GM15510 (cell line): ENCODE results near the gene AMIGO1.

Experiments used
- POLR2A ChIP-seq: IDR thresholded peaks from 3 replicates; pipeline ENCODE4 v1.6.1; 2011; ENCODE audit warnings: borderline replicate concordance; ENCODE audit not compliant: insufficient read length; ENCODE audit errors: extremely low read depth

AMIGO1 gene

DNA sequence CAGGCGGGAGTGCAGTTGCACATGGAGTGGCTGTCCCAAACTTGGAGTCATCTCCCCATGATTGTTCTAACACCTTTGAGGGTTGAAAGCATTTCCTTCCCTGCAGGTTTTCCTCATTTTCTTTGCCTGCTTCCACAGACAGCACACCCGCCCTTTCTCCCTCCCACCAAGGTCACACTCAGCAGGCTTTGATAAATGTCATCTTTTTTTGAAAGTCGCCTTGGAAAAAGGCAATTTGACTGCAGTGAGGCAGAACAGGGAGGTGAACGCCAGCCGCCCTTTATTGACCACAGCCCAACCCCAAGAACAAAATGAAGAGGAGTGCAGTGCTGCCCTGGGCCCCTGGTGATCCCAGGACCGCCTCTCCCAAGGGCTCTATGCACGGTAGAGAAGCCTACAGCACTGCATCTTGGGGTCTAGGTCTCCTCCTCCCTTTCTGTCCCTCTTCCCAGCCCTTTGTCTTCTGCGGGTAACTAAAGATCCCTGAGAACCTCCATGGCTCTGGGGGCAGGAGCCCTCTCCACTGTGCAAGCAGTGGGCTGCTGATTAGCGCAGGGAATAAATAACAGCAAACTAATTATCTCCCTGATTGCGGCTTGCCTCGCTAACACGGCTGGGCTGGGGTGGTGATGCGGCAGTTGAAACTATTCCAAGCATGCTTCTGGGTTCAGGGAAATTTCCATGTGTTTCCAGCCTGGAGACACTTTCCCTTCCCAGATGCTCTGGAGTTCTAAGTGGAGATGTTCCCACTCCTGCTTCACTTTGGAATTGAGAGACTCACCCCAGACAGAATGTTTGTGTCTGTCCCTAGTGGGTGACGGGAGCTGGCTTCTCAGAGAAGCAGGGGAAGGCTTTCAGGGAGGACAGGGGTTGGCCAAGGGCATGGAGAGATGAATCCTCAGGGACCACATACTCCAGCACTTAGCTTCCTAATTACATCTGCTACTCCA lies 11.8 kb upstream of the AMIGO1 start:
- no peak for TF ChIP-seq POLR2A

DNA sequence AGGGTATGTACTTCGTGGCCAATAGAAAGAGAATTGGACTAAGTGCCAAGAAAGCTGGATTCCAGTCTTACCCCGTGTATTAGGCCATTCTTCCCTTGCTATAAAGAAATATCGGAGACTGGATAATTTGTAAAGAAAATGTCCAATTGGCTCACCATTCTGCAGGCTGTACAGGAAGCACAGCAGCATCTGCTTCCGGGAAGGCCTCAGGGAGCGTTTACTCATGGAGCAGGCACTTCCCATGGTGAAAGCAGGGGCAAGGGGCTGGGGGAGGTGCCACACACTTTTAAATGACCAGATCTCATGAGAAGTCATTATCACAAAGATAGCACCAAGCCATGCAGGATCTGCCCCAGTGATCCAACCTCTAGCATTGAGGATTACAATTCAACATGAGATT lies 7.8 kb upstream of the AMIGO1 start:
- no peak for TF ChIP-seq POLR2A

DNA sequence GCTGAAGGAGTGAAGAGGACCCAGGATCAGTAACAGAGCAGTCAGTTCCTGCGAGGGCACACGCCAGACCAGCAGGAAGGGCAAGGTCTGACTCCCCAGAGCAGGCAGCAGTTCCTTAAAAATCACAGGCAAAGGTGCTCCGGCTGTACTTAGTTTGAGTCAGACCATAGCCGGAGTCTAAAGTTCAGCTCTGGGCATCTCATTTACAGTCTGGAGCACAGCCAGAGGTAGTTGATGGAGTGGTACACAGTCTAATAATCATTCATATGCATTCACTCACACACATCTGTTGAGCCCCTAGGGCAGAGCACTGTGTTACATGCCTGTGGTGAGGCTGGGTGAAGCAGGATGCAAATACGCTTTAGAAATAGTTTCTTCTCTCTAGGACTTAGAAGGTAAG lies 7.3 kb upstream of the AMIGO1 start:
- TF ChIP-seq POLR2A = no peak

DNA sequence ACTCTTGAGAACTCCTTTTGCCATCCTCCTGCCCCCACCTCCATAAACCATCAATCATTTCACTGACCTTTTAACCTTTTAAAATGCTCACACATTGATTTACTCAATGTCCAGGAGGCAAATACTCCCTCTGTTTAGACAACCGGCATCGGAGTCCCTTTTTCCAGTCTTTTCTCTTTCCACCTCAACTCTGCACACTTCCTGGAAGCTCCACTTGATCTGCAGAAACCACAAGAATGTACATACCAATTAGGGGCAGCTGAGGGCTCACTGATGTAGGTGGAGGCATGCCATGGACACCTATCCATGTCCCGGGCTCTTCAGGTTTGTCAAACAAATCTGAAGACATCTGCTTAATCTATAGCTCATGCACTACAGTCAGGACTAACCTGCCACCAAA lies 5.3 kb upstream of the AMIGO1 start:
- no peak for TF ChIP-seq POLR2A

DNA sequence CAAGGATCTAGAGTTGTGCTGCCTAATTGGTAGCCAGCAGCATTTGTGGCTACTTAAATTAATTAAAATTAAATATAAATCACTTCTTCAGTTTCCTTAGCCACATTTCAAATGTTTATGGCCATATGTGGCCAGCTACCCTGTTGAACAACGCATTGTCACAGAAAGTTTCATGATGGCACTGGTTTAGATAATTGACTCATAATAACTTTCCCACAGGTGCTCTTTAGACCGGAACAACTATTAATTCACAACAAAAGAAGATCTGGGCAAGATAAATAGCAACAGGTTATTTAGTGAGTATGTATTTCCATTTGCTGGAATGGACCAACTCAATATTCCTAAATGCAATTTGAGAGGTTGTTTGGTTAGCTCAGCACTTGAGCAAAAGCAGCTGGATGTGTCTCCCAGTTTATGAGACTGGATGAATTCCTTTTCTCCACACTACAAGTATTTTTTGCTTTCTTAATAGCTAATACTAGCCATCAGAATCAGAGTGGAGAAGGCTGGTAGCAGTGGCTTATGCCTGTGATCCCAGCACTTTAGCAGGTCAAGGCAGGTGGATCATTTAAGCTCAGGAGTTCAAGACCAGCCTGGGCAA lies 3.7 kb upstream of the AMIGO1 start:
- TF ChIP-seq POLR2A = no peak

DNA sequence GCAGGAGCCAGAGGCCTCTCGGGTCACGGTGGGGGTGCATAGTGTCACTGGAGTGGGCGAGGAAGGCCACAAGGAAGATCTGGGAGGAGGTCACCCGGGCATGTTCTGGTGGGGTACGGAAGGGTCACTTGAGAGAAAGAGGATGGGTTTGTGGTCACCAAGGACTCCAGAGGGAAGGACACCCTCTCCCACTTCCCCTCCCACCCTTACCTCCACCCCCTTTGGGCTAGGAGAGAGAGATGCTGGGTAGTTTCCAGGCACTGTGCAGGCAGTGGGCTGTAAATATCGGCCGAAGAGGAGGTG lies 703 bp downstream of the AMIGO1 start:
- TF ChIP-seq POLR2A = no peak

DNA sequence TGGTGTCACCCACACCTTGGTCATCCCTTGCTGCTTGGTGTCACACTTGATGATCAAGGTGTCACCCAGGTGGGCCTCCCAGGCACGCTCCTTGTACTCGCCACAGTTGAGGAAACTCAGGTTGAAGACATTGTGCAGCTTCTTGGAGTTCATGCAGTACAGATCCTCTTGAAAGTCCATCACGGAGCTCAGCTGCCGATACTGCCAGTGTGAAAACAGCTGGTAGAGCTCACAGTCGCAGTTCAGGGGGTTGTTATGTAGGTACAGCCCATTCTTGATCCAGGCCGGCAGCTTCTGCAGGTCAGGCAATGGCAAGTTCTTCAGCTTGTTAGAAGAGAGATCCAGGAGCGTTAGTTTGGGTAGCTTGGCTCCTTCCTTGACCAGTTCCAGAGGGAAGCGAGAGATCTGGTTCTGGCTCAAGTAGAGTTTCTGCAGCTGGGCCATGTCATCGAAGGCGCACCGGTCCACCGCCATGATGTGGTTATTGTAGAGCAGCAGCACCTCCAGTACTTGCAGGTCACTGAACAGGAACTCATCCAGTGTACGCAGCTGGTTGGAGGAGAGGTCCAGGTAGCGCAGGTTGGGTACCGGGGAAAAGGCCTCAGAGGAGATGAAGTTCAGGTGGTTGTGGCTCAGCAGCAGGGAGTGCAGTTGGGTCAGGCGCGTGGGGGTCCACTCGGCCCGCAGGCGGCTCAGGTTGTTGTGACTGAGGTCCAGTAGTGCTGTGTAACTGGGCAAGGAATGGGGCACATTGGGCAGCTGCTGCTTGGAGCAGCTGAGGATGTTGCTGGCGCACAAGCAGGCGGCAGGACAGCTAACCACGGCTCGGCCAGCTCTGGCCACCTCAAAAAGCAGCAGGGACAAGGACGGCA lies 1.3 kb downstream of the AMIGO1 start:
- no peak for TF ChIP-seq POLR2A

DNA sequence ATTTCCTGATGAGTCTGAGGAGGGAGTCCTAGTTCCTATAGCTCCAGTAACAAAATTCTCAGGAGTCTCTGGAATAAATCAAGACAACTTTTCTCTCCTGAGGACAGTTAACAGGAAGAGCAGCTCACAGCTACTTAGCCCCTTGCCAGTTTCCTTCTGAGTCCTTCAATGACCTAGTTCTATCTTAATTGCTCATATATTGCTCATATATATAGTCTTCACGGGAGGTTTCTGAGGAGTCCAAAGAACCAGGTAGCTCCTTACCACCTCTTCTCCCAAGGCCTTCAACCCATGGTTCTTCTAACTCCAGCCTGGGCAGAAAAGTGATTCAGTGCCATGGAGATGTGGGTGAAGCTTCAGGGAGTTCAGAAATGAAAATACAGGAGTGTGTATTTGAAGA lies 4.6 kb downstream of the AMIGO1 start:
- no peak for TF ChIP-seq POLR2A

DNA sequence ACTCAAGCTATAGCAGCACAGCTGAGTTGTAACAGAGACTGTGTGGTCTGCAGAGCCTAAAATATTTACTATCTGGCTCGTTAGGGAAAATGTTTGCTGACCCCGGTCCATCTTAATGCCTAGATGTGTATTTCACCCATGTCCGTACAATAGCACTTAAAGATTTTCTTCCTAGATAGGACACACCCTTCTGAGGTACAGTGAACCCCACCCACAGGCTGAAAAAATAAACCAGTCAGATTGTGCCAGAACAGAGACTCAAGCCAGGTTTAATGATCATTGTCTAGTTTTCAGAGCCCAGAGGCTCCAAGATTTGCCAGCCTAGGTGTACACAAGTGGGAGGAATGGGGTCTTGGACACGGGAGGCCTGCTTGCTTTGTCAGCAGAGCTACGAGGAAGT lies 5.6 kb downstream of the AMIGO1 start:
- TF ChIP-seq POLR2A = no peak

DNA sequence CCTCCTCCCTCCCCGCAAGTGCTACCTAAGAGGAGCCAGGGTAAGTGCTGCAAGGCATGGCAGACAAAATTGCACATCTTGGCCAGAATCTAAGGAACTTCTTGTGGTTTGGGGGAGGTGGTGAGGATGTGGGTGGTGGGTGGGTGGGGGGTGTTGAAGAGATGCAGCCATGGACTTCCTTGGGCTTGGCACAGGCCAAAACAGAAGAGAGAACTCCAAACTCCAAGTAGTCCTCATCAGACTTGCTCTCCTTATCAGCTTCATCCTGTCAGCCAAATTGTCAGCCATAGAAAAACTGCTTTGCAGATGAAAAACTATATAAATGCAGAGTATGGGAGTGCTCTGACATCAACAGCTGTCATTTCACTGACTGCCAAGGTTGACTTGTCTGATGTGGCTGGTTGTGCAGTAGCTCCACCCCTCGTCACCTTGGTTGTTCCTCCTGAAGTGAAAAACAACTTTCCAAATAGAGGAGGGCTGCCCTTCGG lies 7.1 kb downstream of the AMIGO1 start:
- TF ChIP-seq POLR2A = no peak

DNA sequence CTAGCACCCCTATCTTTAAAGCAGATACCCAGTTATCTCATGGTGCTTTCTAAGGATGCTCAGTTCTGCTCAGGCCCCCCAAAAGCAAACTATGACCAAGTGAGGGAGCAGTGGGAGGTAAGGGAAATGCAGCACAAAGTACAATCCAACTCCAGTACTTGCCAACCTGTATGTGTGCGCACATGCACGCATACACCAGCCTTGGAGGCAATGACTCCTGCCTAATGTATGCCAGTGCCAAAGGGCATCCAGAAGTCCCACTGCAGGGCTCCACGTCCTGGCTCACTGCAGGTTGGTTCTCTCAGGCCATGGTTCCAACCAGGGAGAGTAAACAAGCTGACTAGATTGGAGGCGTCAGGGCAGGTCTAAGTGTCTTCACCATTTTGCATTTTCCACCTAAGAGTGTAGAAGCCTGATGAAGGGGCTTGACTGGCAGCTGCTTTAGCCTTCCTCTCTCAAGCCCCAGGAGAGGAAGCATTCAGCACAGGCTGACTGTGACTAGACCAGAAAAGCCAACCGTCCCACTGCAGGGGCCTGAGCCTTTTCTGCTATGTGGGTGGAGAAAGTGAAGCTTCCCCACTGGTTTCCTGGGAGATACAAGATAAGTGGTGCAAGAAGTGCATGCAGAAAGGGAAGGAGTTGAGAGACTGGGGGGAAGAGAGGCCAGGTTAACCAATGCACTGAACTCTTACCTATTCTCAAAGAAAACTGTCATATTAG lies 7.7 kb downstream of the AMIGO1 start:
- no peak for TF ChIP-seq POLR2A

DNA sequence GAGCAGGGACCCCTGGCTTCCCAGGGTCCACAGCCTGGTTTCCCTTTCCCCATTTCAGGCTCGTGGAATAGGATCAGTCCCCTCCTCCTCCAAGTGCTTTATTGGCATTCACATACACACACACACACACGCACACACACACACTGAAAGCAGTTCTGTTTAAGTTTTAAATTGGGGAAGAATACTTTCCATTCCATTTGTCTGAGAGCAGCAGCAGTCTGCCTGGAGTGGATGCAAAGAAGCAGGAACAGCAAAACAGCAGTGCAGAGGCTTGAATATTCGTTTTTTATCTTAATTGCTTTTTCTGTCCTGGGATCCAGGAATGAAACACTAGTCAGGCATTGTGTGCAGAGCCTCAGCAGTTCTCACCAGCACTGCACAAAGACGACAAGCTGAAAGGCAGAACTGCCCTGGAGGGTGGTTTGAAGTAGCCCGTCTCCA lies 8.6 kb downstream of the AMIGO1 start:
- TF ChIP-seq POLR2A = no peak

DNA sequence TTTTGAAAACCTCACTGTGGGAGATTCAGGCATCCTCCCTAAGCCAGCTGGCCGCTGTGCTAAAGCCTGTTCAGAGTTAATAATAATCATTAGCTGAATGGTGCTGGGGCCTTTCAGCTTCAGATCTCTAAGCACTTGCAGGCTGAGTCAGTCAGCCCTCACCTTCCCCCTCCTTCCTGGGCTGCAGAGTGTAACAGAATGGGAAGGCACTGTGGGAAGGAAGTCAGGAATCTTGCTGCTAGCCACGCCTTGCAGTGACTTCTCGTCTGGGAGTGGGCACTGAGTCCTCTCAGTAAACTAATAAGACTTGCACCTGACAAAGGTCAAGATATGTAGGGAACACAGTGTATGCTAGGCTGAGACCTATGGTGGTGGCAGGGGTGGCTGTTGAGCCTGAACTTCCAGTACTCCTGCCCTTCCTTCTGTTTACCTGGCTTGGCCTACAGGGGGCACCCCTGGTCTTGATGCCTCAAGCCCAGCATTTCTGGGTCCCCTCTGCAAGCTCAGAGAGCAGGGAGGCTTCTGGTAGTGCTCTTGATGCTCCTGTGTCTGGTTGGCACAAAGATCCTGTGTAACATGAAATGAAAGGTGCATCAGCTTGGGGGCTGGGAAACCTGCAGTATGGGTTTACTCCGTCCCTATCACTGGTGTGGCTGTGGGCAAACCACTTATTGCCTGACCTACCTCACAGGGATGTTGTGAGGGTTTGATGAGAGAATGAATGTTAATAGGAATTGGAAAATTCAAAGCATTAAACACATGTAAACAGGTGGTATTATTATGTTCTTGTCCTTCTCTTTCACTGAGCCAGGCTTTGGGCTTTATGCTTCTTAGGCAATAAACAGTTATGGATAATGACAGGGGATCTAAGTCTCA lies 9.6 kb downstream of the AMIGO1 start:
- TF ChIP-seq POLR2A = no peak
